OCI-LY7 (cell line): ENCODE results near the gene SLC6A18. TPM values are rescaled to one million over a fixed set of nuclear protein-coding genes. Genes with fewer than 3 reads are reported as not detected.

Source experiments
- BruUV-seq: library from RNA; stranded (reverse); fragments of 400-500 nt; replicated peaks from 2 replicates; lab custom pipeline; 2021; lab: Mats Ljungman, UMichigan
- CTCF ChIA-PET: fragments of 300-600 bp; sonication (Branson Sonifier 250); formaldehyde crosslinking; loops from one replicate; lab custom pipeline; 2022; ENCODE audit warnings: antibody characterized with exemption; ENCODE audit not compliant: unreplicated experiment; lab: Charles Lee
- POLR2A ChIA-PET: fragments of 300-600 bp; sonication (Branson Sonifier 250); formaldehyde crosslinking; loops from one replicate; lab custom pipeline; 2022; ENCODE audit warnings: antibody characterized with exemption; lab: Charles Lee
- DNase-seq: peaks from one replicate; pipeline ENCODE4 v3.0.0-alpha.2; 2015; ENCODE audit warnings: low spot score
- H2AFZ ChIP-seq: fragments of 200-600 bp; sonication (generic), shearing (Covaris generic); 2 replicates; pipeline ENCODE4 v1.6.1; 2014; ENCODE audit warnings: mild to moderate bottlenecking, antibody characterized with exemption, low read length, moderate library complexity
- H3K27ac ChIP-seq: fragments of 200-600 bp; sonication (generic); 2 replicates; pipeline ENCODE4 v1.5.1; 2014; ENCODE audit warnings: mixed run types, low read depth, mild to moderate bottlenecking, moderate library complexity, low read length, inconsistent platforms; ENCODE audit not compliant: poor library complexity, severe bottlenecking
- H3K36me3 ChIP-seq: fragments of 200-600 bp; sonication (generic); 2 replicates; pipeline ENCODE4 v1.6.1; 2014; ENCODE audit warnings: mild to moderate bottlenecking, antibody characterized with exemption, low read length, moderate library complexity, mixed read lengths; ENCODE audit not compliant: insufficient read depth
- H3K4me1 ChIP-seq: fragments of 200-600 bp; sonication (generic); 2 replicates; pipeline ENCODE4 v1.5.1; 2014; ENCODE audit warnings: mild to moderate bottlenecking, low read length; ENCODE audit not compliant: insufficient read depth, poor library complexity, severe bottlenecking
- H3K4me2 ChIP-seq: fragments of 200-600 bp; sonication (generic); 2 replicates; pipeline ENCODE4 v1.6.1; 2014; ENCODE audit warnings: mild to moderate bottlenecking, low read length
- H3K4me3 ChIP-seq: fragments of 200-600 bp; sonication (generic); 2 replicates; pipeline ENCODE4 v1.5.1; 2014; ENCODE audit warnings: mild to moderate bottlenecking, low read depth, low read length; ENCODE audit not compliant: poor library complexity, severe bottlenecking
- H3K79me2 ChIP-seq: fragments of 200-600 bp; sonication (generic); 2 replicates; pipeline ENCODE4 v1.6.1; 2016; ENCODE audit warnings: low read depth, mild to moderate bottlenecking, low read length, moderate library complexity, mixed read lengths; ENCODE audit not compliant: insufficient read depth
- H3K9me2 ChIP-seq: fragments of 200-600 bp; sonication (generic); 2 replicates; pipeline ENCODE4 v1.6.1; 2016; ENCODE audit warnings: mild to moderate bottlenecking, low read length, mixed read lengths; ENCODE audit not compliant: insufficient read depth
- H3K9me3 ChIP-seq: fragments of 200-600 bp; sonication (generic); 2 replicates; pipeline ENCODE4 v1.6.1; 2014; ENCODE audit warnings: mild to moderate bottlenecking, mixed run types, low read length, mixed read lengths
- H4K20me1 ChIP-seq: fragments of 200-600 bp; sonication (generic); 2 replicates; pipeline ENCODE4 v1.6.1; 2014; ENCODE audit warnings: mild to moderate bottlenecking, antibody characterized with exemption, low read length, moderate library complexity, mixed read lengths; ENCODE audit not compliant: insufficient read depth
- CTCF ChIP-seq: fragments of 200-600 bp; sonication (generic); conservative IDR thresholded peaks from 2 replicates; pipeline ENCODE4 v1.5.1; 2014; ENCODE audit warnings: mild to moderate bottlenecking, antibody characterized with exemption, low read length, moderate library complexity, mixed read lengths
- EZH2phosphoT487 ChIP-seq: fragments of 200-600 bp; sonication (generic); IDR thresholded peaks from 2 replicates; pipeline ENCODE4 v1.6.1; 2018; ENCODE audit warnings: low read depth, borderline replicate concordance, mild to moderate bottlenecking, mixed run types, antibody characterized with exemption, low read length, moderate library complexity, mixed read lengths
- intact Hi-C: fragments of 100-400 bp; cut with micrococcal nuclease; formaldehyde crosslinking; loops from one replicate; pipeline ENCODE4 v1.10.0; 2022; ENCODE audit not compliant: unreplicated experiment
- total RNA-seq, 2 experiments: library from RNA; depleted of rRNA in 1 of 2; stranded (reverse); fragments of >200 nt in 1 of 2; shearing (Covaris generic) in 1 of 2; gene quantifications; 2 replicates each; pipeline ENCODE4 v1.2.3, GENCODE V29; 2014 to 2022

SLC6A18 gene
- total RNA-seq, 2 experiments from 2014 or later: not detected

GRCh38 chr5:1193591-1193985 lies 31.6 kb upstream of the SLC6A18 start:
- ChIA-PET CTCF (no interaction called here), POLR2A (no interaction called here)
- Histone ChIP-seq H3K27ac (no peak overlapping the region), H3K4me1 (no peaks in the 10 kb centered on the region), H3K4me3 (no peak overlapping the region), H3K9me3 (no peaks in the 10 kb centered on the region), H3K9me2 (no peaks in the 10 kb centered on the region), H4K20me1 (no peaks in the 10 kb centered on the region), H3K36me3 (no peaks in the 10 kb centered on the region), H3K79me2 (no peaks in the 10 kb centered on the region), H2AFZ (no peak overlapping the region), H3K4me2 (no peak overlapping the region)
- intact Hi-C loops: no loop called here
- DNase-seq: no peak
- BruUV-seq: no TSS peak
- TF ChIP-seq CTCF: no peak

GRCh38 chr5:1194378-1194777 lies 30.8 kb upstream of the SLC6A18 start:
- DNase-seq: no peak
- no peak overlapping the region for H2AFZ ChIP-seq
- ChIA-PET POLR2A (no interaction called here), CTCF (no interaction called here)
- H3K9me3 ChIP-seq: no peaks in the 10 kb centered on the region
- no peaks in the 10 kb centered on the region for H3K4me1 ChIP-seq
- no peak overlapping the region for H3K4me2 ChIP-seq
- no peaks in the 10 kb centered on the region for H3K9me2 ChIP-seq
- H3K4me3 ChIP-seq: no peak overlapping the region
- H3K27ac ChIP-seq: no peak overlapping the region
- H3K36me3 ChIP-seq: no peaks in the 10 kb centered on the region
- H3K79me2 ChIP-seq: no peaks in the 10 kb centered on the region
- BruUV-seq: no TSS peak
- intact Hi-C loops: no loop called here
- TF ChIP-seq CTCF (no peak), EZH2phosphoT487 (no peak)
- H4K20me1 ChIP-seq: no peaks in the 10 kb centered on the region

- H3K79me2 ChIP-seq: no peaks in the 10 kb centered on the region
- DNase-seq: no peak
- no TSS peak for BruUV-seq
- TF ChIP-seq EZH2phosphoT487: no peak
- TF ChIP-seq CTCF: no peak
- H3K27ac ChIP-seq: no peak overlapping the region
- ChIA-PET CTCF (no interaction called here), POLR2A (no interaction called here)
- no peaks in the 10 kb centered on the region for H3K4me1 ChIP-seq
- no peaks in the 10 kb centered on the region for H3K9me3 ChIP-seq
- H3K36me3 ChIP-seq: no peaks in the 10 kb centered on the region
- intact Hi-C loops: no loop called here
- no peak overlapping the region for H3K4me2 ChIP-seq
- H3K4me3 ChIP-seq: no peak overlapping the region
- H2AFZ ChIP-seq: no peak overlapping the region
- no peaks in the 10 kb centered on the region for H3K9me2 ChIP-seq
- H4K20me1 ChIP-seq: no peaks in the 10 kb centered on the region
Measured at GRCh38 chr5:1195439-1195838, 29.7 kb upstream of the SLC6A18 start.
